DMS153 treated with DMSO at 0.1 percent for 48 hours (cell line): ENCODE measurements around the gene PKP3.
"Not testable (repeated sequence)": the region's sequence is repeated elsewhere in the genome, so short reads cannot be mapped to it uniquely, and the experiment has no call there.

Experiments used
- DNase-seq: peaks from one replicate; lab custom pipeline; 2025; ENCODE audit not compliant: unreplicated experiment; lab: John Stamatoyannopoulos, UW

The PKP3 gene

DNA sequence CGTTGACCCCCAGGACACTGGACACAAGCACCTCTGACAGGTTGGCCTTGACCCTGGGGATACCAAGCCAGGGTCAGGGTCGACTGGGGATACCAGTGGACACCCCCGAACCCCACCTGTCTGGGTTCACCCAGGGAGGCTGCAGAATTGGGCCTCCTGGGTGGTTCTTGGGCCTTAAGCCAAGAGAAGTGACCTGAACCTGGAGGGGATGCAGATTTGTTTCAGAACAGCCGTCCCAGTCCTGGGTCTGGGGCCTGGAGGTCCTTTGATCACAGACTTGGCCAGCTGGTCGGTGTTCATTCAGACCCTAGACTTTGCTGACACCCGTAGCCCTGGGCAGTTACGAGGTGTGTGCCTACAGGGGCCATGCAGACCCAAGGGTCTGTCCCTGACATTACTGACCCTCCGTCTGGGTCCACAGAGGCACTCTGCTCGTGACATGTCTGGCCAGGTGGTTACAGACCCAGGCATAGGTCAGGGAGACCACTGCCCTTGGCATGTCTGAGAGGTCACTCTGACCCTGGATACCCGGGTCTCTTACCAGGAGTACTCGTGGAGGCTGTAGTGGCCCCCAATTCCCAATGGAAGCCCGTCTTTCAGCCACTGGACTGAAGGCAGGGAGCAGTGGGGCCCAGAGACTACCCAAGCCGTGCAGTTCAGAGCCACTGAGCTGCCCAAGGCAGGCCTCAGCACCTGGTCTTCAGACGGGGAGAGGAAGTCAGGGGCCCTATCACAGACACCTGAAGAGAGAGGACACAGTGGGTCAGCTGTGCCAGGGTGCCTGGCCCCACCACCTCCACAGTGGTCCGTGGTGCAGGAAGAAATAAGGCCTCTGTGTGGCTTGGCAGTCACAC, 14.4 kb downstream of the PKP3 start:
- DNase-seq = no peak

DNA sequence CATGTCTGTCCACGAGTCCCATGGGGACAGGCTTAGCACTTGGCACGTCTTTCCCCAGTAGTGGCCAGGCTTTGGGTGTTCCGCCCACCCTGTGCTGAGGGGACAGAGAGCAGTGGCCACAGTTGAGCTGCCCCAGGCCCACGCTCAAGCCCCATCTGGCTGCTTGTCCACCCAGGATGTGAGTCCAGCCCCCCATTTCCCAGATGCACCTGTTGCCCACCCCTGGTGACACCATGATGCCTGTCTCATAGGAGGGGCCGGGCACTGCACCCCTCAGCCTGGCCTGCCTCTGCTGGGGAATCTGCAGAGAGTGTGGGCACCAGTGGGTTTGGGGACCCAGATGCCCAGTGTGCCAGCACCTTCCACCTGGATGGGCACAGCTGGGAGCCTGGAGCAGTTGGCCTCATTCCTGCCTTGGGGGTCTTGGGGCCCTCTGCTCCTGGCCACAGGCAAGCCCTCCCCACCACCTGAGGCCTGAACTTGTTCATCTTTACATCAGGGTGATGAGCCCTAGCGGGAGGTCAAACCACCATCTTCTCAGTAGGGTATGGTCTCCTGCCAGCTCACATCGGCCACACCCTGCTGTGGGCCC, 15.1 kb downstream of the PKP3 start:
- no peak for DNase-seq

DNA sequence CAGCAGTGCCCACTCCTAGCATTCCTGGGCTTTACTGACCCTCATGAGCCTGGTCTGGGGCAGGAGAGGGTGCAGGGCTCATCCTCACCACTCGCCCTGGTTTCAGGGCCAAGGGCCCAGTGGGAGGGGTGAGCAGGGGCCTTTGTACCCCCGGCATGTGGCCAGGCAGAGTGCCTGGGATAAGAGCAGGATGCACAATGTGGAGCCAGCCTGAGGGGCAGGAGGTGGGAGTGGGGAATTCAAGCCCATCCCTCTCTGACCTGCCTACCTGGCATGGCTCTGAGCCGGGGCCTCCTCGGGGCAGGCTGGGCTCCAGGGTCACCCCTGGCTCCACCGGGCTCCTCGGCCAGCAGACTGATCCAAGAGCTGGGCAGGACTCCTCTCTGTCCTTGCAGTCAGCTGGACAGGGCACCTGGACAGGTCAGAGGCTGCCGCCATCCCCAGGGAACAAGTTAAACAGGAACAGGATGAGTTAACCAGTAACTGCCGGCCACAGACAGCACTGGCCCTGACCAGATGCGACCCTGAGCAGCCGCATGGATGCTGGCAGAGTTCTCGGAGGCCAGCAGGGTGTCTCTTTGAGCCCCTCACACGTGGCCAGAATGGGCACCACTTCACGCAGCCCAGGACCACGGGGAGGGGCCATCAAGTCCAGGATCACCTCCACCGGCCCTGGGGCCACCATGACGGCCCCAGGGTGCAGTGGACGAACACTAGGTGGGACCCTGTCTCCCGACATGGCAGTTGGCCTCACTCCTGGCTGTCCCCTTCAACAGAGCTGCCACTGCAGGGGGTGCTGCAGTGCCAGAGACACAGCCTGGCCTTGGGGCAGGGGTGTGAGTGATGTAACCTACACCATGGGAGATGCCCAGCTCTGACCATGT, 15.8 kb downstream of the PKP3 start:
- no peak for DNase-seq

DNA sequence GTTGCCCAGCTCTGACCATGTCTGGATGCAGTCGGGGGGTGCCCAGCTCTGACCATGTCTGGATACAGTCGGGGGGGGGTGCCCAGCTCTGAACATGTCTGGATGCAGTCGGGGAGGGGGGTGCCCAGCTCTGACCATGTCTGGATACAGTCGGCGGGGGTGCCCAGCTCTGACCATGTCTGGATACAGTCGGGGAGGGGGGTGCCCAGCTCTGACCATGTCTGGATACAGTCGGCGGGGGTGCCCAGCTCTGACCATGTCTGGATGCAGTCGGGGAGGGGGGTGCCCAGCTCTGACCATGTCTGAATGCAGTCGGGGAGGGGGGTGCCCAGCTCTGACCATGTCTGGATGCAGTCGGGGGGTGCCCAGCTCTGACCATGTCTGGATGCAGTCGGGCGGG, 16.7 kb downstream of the PKP3 start:
- not testable (repeated sequence) for DNase-seq

DNA sequence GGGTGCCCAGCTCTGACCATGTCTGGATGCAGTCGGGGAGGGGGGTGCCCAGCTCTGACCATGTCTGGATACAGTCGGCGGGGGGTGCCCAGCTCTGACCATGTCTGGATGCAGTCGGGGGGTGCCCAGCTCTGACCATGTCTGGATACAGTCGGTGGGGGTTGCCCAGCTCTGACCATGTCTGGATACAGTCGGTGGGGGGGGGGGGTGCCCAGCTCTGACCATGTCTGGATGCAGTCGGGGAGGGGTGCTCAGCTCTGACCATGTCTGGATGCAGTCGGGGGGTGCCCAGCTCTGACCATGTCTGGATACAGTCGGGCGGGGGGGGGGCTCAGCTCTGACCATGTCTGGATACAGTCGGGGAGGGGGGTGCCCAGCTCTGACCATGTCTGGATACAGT, 17.5 kb downstream of the PKP3 start:
- not testable (repeated sequence) for DNase-seq

DNA sequence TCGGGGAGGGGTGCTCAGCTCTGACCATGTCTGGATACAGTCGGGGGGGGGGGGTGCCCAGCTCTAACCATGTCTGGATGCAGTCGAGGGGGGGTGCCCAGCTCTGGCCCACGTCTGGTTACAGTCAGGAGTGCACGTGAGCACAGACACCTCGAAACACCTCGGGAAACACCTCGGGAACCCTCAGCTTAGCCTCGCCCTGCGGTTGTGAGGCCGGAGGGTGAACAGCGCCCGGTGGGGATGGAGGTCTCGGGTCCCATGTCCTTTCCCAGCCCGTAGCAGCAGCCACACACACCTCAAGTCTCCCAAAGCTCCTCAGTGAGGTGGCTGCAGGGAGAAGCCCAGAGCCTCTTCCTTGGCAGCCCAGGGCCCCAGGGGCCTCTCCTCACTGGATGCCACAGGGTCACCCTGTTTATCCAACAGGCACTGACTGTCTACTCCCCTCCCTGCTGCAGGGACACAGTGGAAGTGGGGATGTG, 18.7 kb downstream of the PKP3 start:
- DNase-seq = no peak

DNA sequence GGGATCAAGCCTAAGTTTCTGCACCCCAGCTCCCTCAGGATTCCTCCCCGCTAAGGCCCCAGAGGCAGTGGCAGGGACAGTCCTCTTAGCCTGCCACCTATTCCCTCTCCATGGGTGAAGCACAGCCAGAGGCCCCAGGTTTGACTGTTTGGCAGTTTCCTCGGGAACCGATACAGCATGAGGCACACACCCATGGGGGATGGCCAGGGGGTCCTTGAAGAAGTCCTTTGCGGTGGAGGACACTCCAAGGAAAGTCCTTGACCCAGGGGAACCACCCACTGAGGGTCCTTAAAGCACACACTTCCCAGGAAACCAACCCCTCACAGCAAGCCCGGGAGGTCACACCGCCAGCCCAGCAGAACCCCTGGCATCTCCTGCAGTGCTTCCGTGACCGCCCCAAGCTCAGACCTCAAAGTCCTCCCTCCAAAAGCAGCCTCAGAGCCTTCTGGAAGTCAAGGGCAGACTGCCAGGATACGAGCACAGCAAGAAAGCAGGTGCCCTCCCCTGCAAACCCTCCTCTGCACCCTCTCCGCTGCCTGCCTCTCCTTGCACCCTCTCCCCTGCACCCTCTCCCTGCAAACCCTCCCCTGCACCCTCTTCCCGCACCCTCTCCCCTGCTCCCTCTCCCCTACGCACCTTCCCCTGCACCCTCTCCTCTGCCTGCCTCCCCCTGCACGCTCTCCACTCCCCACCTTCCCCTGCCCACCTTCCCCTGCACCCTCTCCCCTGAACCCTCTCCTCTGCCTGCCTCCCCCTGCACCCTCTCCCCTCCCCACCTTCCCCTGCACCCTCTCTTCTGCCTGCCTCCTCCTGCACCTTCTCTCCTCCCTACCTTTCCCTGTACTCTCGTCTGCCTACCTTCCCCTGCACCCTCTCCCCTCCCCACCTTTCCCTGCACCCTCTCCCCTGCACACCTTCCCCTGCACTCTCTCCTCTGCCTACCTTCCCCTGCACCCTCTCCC, 19.4 kb downstream of the PKP3 start:
- DNase-seq = no peak

DNA sequence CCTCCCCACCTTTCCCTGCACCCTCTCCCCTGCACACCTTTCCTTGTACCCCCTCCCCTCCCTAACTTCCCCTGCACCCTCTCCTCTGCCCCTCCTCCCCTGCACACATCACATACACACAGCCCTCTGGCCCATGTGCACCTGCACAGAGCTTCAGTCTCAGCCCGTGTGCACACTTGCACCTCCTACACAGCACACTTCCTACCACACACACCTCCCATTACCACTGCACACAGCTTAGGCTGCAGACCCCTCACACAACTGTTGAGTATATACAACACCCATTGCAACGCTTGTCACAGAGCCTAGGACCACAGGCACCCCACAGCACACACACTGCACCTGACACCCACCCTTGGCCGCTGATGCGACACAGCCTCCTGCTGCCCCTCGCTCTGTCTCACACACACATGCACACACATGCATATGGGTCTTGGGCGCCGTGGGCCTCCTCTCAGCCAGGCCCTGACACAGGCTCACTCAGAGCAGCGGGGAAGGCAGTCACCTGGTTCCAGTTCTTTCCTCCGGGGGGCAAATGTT, 20.4 kb downstream of the PKP3 start:
- no peak for DNase-seq

DNA sequence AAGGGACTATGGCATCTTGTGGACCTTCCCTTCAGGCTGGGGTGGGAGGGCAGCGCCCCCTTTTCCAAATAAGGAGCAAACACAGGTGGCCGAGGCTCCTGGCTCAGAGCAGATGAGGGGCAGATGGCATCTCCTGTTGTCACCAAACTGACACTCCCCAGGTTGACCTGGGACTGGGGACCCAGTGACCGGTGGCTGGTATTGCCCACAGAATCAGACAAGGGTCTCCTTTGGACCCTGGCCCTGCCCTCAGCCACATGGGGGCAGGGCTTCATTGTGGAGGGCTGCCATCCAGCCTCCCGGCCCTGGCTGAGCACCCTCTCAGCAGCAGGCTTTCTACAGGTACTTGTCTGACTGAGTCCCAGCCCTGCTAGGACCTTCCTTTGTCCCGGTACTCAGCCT, 21.6 kb downstream of the PKP3 start:
- DNase-seq = no peak

DNA sequence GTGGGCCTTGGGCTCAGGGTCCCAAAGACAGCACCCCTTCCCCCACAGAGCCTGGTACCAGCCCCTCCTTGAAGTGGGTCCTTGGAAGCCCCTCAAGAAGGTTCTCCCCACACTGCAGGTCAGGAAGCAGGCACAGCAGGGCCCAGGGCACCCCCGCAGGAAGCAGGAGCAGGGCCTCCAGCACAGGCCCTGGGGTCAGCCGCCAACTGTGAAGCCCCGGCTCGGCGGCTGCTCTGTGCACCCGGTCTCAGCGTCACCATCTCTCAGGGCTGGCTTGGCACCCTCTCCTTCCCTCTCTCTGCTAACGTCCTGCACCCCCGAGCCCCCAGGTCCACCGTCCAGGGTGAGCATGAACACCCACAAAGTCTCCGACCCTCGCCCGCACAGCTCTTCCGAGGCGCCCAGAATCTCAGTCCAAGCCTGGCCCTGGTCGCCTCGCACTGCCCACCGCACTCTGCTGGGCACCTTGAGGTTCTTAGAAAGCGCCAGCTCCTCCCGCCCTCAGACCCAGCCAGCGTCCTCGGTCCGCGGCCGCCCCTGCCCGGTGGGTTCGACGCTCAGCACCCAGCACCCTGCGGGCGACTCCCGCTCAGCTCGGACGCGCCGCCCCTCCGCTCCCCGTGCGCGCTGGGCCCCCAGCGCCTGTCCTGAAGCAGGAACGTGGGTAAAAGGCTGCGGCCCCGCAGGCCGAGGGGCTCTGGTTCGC, 22.2 kb downstream of the PKP3 start:
- no peak for DNase-seq

DNA sequence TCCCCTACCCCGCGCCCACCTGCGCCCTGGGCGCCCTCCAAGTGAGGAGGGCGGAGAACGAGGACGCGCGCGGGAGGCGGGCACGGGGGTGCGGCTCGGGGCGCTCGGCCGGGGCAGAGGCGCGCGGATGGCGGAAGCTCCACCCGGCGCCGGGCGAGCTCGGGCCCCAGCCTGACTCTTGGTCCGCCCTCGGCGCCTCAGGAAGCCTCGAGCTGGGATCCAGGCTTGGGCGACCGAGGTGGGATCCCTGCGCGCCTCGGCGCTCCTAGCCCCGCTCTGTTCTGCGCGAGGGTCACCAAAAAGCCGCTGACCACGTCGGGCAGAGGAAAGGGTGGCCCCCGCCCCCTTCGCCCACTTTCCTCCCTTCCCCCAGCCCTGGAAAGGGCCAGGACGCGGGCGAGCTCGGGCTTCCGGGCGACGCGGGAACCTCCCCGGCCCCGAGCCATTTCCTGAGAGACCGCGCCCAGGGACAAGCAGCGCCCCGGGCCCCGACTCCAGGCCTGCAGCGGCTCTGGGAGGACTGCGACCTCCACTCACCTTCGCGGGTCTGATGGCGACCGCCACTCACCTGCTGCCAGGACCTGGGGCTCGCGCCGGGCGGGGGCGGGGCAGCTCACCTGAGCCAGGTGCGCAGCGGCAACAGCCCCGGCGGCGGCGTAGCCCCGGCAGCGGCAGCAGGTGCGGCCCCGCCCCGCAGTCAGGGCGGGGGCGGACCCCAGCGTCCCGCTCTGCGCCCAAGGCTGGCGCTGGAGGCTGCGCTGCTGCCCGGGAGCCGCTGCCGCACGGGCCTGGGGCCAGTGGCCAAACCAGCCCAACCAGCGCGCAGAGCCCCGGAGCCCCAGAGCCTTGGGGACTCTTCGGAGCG, 23.0 kb downstream of the PKP3 start:
- DNase-seq = peak; percentile 72

DNA sequence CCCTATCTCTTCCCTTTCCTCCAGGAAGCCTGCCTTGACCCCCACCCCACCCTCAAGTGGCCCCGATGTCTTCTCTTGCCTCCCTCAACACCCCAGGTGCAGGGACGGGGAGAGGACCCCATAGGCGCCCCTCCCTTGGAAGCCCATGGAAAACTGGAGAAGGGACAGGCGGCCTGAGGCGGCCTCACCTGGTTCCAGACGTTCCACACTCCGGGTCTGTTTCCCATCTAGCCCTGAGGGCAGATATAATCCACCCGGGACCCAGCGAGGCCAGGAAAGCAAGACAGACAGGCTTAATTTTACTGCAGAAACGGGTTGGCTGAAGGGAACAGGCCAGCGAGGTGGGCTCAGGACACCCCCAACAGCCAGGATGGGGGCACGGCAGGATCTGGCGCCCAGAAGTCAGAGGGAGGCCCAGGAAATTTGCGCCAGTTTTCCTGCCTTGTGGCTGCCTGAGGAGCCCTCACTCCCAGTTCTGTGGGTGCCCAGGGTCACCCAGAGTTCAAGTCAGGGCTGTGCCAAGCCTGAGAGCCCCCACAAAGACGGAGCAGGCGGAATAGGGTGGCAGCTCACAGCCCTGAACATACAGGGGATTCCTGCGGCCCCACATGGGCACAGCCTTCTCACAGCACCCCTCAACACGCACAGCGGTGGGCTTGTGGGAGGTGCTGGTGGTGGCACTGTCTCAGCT, 23.8 kb downstream of the PKP3 start:
- no peak for DNase-seq

DNA sequence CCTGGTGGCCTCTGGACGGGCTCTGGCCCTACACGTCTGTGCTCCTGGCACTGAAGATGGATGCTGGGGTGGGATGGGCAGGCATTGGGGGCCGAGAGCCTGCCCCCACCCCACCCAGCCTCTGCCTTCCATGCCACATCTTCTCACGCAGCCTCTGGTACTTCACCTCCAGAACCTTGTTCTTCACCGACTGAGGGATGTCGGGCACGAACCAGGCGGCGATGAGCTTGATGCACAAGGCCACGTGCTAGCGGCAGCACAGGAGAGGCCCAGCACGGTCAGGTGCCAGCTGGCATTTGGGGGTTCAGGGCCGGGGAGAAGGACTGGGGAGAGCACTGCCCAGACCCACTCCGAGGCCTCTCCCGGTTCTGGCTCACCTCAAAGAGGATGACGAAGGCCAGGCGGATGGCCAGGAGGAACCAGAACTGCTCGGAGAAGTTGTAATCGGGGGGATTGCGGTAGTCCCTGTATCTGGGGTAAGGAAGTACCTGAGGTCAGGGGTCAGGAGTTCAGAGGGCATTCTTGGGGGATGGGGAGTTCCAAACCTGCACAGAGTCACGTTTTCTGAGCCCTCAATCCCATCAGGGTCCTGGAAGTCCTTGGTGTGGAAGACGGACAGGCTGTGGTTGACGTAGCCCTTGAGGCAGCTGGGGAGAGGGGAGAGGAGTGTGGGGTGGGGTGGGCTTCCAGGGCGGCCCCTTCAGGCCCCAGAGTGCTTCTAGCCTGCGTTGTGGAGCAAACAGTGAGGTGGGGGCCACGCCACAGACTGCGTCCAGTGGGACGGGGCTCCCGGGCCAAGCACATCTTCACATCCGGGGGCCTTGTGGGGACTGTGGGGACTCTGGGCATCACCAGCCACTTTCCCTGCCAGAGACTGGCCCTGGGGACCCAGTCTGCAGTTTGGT, 24.6 kb downstream of the PKP3 start:
- DNase-seq = no peak

DNA sequence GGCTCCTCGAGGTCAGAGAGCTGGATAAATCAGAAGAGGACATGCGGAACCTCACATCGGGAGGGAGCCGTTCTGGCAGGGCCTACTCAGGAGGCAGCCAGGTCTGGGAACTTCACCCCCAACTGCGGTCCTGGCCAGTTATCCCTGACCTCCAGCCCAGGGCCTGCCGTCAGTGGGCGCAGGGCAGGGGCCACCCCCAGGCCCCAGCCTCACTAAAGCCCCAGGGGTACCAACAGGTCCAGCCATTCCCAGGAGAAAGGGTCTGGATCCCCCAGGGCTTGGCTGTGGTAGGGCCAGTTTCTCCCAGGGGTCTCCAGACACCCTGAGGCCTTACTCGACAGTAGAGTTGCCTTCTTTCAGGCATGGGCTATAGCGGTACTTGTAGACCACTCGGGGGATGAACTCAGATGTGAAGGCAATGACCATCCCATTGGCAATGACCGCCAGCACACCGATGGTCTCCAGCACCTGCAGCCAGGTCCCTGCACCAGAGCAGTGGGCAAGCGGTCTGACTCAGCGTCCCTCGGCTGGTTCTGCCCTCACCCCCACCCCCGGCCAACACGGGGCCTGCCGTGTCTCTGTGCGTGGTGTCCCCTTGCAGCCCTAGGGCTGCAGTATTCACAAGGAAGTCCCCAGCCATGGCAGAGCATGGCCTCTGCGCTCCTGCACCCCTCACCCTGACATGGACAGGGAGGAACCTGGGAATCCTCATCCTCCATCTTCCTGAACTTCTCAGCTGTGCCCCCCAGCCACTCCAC, 25.4 kb downstream of the PKP3 start:
- no peak for DNase-seq

DNA sequence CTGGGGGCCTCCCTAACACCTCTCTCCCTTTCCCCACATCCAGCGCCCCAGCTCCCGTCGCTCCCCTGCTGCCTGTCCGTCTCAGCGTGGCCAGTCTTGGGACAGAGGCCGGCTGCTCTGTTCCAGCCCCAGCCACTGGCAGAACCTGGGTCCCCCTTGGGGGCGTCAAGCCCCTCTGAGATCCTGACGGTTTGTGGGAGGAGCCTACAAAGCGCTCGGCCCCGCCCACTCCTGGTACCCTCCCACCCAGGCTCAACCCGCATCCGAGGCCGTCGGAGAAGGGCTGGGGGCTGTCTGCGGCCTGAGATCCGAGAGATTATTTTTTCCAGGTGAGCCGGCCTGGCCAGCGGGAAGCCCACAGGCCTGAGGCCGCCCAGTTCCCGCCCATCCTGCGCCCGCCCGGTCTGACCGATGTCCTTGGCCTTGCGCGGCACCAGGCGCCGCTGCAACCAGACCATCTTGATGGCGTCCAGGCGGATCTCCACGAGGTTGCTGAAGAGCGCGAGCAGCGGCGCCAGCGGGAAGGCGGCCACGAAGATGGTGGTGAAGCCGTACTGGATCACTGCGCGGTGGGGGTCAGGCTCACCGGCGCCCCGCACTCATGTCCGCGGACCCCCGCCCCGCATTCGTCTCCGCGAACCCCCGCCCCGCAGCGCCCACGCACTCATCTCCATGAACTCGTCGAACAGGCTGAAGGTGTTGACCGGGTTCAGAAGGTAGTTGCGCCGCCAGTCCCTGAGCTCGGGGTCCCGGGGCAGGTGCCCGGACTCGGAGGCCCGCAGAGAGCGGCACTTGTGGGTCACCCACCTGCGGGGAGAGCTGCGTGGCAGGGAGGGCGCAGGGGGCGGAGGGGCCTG, 26.3 kb downstream of the PKP3 start:
- no peak for DNase-seq
